GM12873 (cell line): ENCODE measurements around the gene CFAP58.

ENCODE experiments used
- CTCF ChIP-seq: IDR thresholded peaks from 2 replicates; pipeline ENCODE4 v1.5.1; 2012; ENCODE audit warnings: low read depth, mild to moderate bottlenecking, moderate library complexity, low read length, control low read depth; ENCODE audit not compliant: insufficient read depth; ENCODE audit errors: missing control alignments

Gene CFAP58

GRCh38 chr10:104345941-104346340 is 7.7 kb upstream of the CFAP58 start:
- TF ChIP-seq CTCF = no peak

GRCh38 chr10:104347295-104348045 is 6.2 kb upstream of the CFAP58 start:
- TF ChIP-seq CTCF = no peak

- TF ChIP-seq CTCF = no peak
These were observed 5.0 kb upstream of the CFAP58 start for GRCh38 chr10:104348601-104349000.

GRCh38 chr10:104349623-104350126 is 4.0 kb upstream of the CFAP58 start:
- TF ChIP-seq CTCF = no peak

- peak; percentile 61 for TF ChIP-seq CTCF
These were observed 3.5 kb upstream of the CFAP58 start for GRCh38 chr10:104350127-104350635.

- no peak for TF ChIP-seq CTCF
These were observed 2.5 kb upstream of the CFAP58 start for GRCh38 chr10:104351061-104351702.

GRCh38 chr10:104351919-104352318 is 1.7 kb upstream of the CFAP58 start:
- TF ChIP-seq CTCF = no peak
